ENCODE measurements around the gene C5orf46.
A peak's percentile ranks its signal among the peaks of the same experiment; 100 is the strongest.
"Not testable (repeated sequence)": the region's sequence is repeated elsewhere in the genome, so short reads cannot be mapped to it uniquely, and the experiment has no call there.

Gene C5orf46

GRCh38 chr5:147892696-147893296 lies 13.5 kb downstream of the C5orf46 start:
- DNase-seq, result no peak

GRCh38 chr5:147887930-147888329 lies 18.4 kb downstream of the C5orf46 start:
- DNase-seq, result no peak

GRCh38 chr5:147887026-147887627 lies 19.2 kb downstream of the C5orf46 start:
- DNase-seq, result peak; percentile 75

GRCh38 chr5:147882586-147883313 lies 23.6 kb downstream of the C5orf46 start:
- DNase-seq, result no peak

- DNase-seq, result no peak
These were observed 25.9 kb downstream of the C5orf46 start for GRCh38 chr5:147880487-147880886.

GRCh38 chr5:147879784-147880183 lies 26.6 kb downstream of the C5orf46 start:
- no peak for DNase-seq

- DNase-seq, result no peak
These were observed 28.1 kb downstream of the C5orf46 start, which contains the start of gene SCGB3A2 for GRCh38 chr5:147878066-147878759. TSS of gene SCGB3A2 (plus strand) at chr5:147878711. CDS start at chr5:147878804, 93 bp downstream.

GRCh38 chr5:147876626-147877025 lies 29.7 kb downstream of the C5orf46 start:
- DNase-seq, result no peak

- DNase-seq, result no peak
These were observed 30.2 kb downstream of the C5orf46 start for GRCh38 chr5:147876141-147876540.

- no peak for DNase-seq
These were observed 31.4 kb downstream of the C5orf46 start for GRCh38 chr5:147874910-147875367.

- DNase-seq, result not testable (repeated sequence)
These were observed 32.0 kb downstream of the C5orf46 start for GRCh38 chr5:147874118-147874875.

- not testable (repeated sequence) for DNase-seq
These were observed 33.4 kb downstream of the C5orf46 start for GRCh38 chr5:147872744-147873435.

- DNase-seq, result not testable (repeated sequence)
These were observed 34.3 kb downstream of the C5orf46 start for GRCh38 chr5:147871980-147872549.

GRCh38 chr5:147869892-147870291 lies 36.4 kb downstream of the C5orf46 start:
- not testable (repeated sequence) for DNase-seq

GRCh38 chr5:147869112-147869511 lies 37.2 kb downstream of the C5orf46 start:
- no peak for DNase-seq

GRCh38 chr5:147863454-147864158 lies 42.7 kb downstream of the C5orf46 start:
- DNase-seq, result no peak

GRCh38 chr5:147860641-147861025 lies 45.7 kb downstream of the C5orf46 start:
- no peak for DNase-seq

- DNase-seq, result no peak
These were observed 46.2 kb downstream of the C5orf46 start for GRCh38 chr5:147859962-147860640.

GRCh38 chr5:147858565-147858964 lies 47.8 kb downstream of the C5orf46 start:
- DNase-seq, result no peak

Data from hematopoietic multipotent progenitor cell treated with erythropoietin and hydrocortisone succinate and interleukin-3 and kit ligand, for 4 days (in vitro differentiated cells).